Measurements from ENCODE around the gene SELENOP.

Gene SELENOP

DNA sequence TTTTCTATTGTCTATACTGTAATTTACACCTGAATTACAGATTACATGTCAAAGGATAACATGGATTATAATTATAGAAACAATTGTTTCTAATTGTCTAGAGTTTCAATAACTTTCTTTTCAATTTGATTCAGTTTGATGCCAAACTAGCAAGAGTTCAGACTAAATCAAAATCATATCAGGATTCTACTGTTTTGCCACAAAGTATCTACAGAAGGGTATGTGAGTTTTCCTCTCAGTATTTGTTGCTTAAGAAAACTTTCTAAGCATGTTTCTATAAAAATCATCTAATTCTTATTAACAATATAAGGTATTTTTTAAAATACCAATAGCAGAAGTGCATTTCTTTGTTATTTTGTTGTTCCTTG, 12.5 kb downstream of the SELENOP start:
- no peak for TF ChIP-seq ZNF565 (CRISPR knock-in tag; conservative IDR thresholded peaks at IDR 0.05; ENCODE audit: low read depth)
- TF ChIP-seq TSHZ2 (CRISPR knock-in tag; IDR thresholded peaks at IDR 0.05), result no peak
- TF ChIP-seq, protein P1, sequence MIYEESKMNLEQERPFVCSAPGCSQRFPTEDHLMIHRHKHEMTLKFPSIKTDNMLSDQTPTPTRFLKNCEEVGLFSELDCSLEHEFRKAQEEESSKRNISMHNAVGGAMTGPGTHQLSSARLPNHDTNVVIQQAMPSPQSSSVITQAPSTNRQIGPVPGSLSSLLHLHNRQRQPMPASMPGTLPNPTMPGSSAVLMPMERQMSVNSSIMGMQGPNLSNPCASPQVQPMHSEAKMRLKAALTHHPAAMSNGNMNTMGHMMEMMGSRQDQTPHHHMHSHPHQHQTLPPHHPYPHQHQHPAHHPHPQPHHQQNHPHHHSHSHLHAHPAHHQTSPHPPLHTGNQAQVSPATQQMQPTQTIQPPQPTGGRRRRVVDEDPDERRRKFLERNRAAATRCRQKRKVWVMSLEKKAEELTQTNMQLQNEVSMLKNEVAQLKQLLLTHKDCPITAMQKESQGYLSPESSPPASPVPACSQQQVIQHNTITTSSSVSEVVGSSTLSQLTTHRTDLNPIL (CRISPR knock-in tag; IDR thresholded peaks at IDR 0.05; ENCODE audit: low read depth), result no peak
- no peak for TF ChIP-seq OSR1 (CRISPR knock-in tag; IDR thresholded peaks at IDR 0.05)
- TF ChIP-seq TCF4 (CRISPR knock-in tag; IDR thresholded peaks at IDR 0.05; ENCODE audit: borderline replicate concordance), result no peak
- no peak for TF ChIP-seq ZFP30 (CRISPR knock-in tag; IDR thresholded peaks at IDR 0.05)
- no peak for TF ChIP-seq ZC3H10 (CRISPR knock-in tag; IDR thresholded peaks at IDR 0.05)
- TF ChIP-seq SNAI2 (CRISPR knock-in tag; IDR thresholded peaks at IDR 0.05), result no peak
- TF ChIP-seq, protein P2, sequence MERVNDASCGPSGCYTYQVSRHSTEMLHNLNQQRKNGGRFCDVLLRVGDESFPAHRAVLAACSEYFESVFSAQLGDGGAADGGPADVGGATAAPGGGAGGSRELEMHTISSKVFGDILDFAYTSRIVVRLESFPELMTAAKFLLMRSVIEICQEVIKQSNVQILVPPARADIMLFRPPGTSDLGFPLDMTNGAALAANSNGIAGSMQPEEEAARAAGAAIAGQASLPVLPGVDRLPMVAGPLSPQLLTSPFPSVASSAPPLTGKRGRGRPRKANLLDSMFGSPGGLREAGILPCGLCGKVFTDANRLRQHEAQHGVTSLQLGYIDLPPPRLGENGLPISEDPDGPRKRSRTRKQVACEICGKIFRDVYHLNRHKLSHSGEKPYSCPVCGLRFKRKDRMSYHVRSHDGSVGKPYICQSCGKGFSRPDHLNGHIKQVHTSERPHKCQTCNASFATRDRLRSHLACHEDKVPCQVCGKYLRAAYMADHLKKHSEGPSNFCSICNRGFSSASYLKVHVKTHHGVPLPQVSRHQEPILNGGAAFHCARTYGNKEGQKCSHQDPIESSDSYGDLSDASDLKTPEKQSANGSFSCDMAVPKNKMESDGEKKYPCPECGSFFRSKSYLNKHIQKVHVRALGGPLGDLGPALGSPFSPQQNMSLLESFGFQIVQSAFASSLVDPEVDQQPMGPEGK (CRISPR knock-in tag; IDR thresholded peaks at IDR 0.05; ENCODE audit: borderline replicate concordance), result no peak
- TF ChIP-seq ZNF70 (CRISPR knock-in tag; IDR thresholded peaks at IDR 0.05), result no peak
- TF ChIP-seq ESRRG (CRISPR knock-in tag; IDR thresholded peaks at IDR 0.05), result no peak
- no peak for TF ChIP-seq RARB (CRISPR knock-in tag; IDR thresholded peaks at IDR 0.05)
- TF ChIP-seq CSRNP3 (CRISPR knock-in tag; IDR thresholded peaks at IDR 0.05), result no peak
- TF ChIP-seq ZNF8 (CRISPR knock-in tag; IDR thresholded peaks at IDR 0.05), result no peak
- TF ChIP-seq POU6F1 (CRISPR knock-in tag; IDR thresholded peaks at IDR 0.05; ENCODE audit: borderline replicate concordance, low read depth), result no peak
- ATAC-seq, result no peak

GRCh38 chr5:42798284-42799240, 13.1 kb downstream of the SELENOP start:
- no peak for ATAC-seq
- no peak for TF ChIP-seq ESRRG (CRISPR knock-in tag; IDR thresholded peaks at IDR 0.05)
- no peak for TF ChIP-seq ISL1 (CRISPR knock-in tag; IDR thresholded peaks at IDR 0.05)
- TF ChIP-seq PPARA (CRISPR knock-in tag; IDR thresholded peaks at IDR 0.05; ENCODE audit: borderline replicate concordance), result no peak
- TF ChIP-seq ZNF565 (CRISPR knock-in tag; conservative IDR thresholded peaks at IDR 0.05; ENCODE audit: low read depth), result no peak
- TF ChIP-seq ZFP30 (CRISPR knock-in tag; IDR thresholded peaks at IDR 0.05), result no peak
- no peak for TF ChIP-seq ZNF8 (CRISPR knock-in tag; IDR thresholded peaks at IDR 0.05)
- no peak for TF ChIP-seq TSHZ2 (CRISPR knock-in tag; IDR thresholded peaks at IDR 0.05)
- no peak for TF ChIP-seq POU6F1 (CRISPR knock-in tag; IDR thresholded peaks at IDR 0.05; ENCODE audit: borderline replicate concordance, low read depth)
- TF ChIP-seq CSRNP3 (CRISPR knock-in tag; IDR thresholded peaks at IDR 0.05), result no peak
- TF ChIP-seq ARNTL (CRISPR knock-in tag; IDR thresholded peaks at IDR 0.05; ENCODE audit: borderline replicate concordance, low read depth), result no peak
- TF ChIP-seq GLIS3 (CRISPR knock-in tag; IDR thresholded peaks at IDR 0.05), result no peak
- TF ChIP-seq TOX (CRISPR knock-in tag; IDR thresholded peaks at IDR 0.05; ENCODE audit: borderline replicate concordance), result no peak
